ENCODE data around the gene CSTPP1.
"Not testable (repeated sequence)": the region's sequence is repeated elsewhere in the genome, so short reads cannot be mapped to it uniquely, and the experiment has no call there.

The CSTPP1 gene

DNA sequence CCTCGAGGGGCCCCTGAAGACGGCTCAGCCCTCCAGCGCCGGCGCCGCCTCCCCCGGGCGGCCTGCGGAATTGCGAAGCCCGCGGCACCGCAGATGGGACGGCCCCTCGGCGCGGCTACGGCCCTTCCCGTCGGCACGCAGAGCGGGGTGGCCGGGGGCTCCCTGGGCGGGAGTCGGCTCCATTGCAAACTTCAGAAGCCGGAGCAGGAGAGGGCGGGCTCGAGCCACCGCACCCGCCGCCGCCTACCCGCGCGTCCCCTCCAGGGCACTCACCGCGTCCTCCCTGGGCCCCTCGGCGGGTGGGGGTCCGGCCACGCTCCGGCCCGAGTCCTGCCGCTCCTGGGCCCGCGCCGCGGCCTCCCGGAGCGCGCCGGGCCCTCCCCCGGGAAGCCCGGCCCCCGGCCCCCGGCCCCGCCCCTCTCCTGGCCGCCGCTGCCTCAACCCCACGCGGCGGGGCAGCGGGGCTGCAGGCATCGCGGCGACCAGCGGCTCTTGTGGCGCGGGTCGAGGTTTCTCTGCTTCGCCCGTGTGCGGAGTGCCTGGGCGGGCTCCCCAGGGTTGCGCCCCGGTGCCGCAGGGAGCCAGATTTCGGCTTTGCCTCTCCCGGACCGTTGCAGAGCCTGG is 249.6 kb downstream of the CSTPP1 start, which contains the start of gene PACSIN3:
Gene PACSIN3 (minus strand): TSS at position 359 of the 624 bp plus-strand sequence. CDS start 3,707 bp downstream, outside the sequence.
- DNase-seq: no peak

DNA sequence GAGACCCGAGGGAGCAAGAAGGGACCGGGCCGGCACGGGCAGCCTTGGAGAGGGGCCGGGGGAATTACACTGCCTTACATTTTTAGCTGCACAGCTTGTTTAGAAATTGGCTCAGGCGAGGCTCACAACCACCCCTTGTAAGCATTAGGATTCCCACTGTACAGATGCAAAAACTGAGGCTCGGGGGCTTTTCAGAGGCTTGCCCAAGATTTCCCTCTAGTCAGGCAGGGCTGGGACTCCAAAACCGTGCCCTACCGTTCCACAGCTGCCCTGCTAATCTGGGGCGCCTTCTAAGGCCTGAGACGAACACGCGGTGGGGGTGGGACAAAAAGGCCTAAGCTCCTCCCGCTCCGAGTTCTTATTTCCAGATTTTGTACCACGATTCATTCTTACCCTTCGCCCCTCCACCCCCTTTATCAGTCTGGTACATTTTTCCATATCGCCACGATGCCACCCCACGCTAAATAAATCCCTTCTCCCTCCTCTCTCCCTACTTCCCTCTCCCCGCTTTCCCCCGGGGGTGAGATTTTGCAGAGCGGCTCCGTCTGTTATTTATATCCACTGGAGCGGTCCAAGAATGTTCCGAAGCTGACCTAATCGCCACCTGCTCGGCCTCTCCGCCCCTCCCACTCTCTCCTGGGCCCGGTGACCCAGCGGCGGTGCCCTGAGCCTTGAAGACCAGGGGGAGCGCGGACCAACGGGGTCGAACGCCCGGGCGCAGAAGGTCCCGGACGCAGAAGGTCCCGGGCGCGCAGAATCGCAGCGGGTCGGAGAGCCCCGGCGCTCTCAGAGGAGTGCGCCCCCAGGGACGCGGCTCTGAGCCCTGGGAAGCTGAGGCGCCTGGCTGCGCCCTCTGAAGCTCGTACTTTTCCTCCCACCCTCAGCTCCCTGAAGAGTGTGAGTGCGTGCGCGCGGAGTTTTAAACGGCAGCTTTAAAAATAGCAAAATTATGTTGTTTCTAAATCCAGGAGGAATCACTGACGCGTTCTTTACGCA is 250.4 kb downstream of the CSTPP1 start:
- no peak for DNase-seq

- no peak for DNase-seq
These were observed 251.2 kb downstream of the CSTPP1 start for GRCh38 chr11:47187723-47188122.

GRCh38 chr11:47188259-47188658 is 251.7 kb downstream of the CSTPP1 start:
- DNase-seq: no peak

DNA sequence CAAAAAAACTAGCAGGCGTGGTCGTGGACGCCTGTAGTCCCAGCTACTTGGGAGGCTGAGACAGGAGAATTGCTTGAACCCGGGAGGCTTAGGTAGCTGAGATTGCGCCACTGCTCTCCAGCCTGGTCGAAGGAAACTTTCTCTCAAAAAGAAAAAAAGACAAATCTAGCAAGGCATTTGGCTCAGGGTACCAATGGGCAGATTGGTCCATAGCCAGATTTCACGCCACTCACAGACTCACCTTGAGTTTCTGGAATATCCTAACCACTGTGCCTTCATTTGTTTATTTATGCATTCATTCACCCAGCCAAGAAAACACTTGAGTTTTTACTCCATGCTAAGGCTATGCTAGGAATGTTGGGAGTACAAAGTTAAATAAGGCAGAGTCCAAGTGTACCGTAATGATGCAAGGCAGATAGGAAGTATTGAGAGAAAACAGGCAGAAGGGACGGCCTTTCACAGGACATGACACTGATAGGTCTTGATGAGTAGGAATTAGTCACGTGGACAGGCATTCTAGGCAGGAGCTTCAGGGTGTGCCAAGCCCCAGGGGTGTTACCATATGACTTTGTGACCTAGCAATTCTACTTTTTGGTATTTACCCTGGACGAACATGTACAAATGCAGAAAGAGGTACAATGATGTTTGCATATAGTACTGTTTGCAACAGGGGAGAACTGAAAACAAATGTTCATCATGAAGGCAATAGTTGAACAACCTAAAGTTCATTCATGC is 252.7 kb downstream of the CSTPP1 start:
- DNase-seq: no peak

DNA sequence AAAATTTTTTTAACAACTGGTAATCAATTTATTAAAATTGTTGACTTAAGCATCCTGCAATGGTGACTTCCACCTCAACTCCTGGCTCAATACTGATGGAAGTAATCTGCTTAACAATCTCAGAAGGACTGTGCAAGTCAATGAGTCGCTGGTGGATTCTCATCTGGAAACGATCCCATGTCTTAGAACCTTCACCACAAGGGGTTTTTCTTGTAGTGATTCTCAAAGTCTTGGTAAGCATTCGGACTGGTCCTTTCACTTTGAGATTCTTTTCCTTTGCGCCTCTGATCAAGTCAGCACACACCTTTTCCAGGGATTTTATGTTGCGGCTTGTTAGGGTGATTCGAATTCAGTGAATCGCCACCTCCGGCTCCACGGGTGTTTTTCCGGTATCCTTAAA is 254.6 kb downstream of the CSTPP1 start:
- DNase-seq: not testable (repeated sequence)

DNA sequence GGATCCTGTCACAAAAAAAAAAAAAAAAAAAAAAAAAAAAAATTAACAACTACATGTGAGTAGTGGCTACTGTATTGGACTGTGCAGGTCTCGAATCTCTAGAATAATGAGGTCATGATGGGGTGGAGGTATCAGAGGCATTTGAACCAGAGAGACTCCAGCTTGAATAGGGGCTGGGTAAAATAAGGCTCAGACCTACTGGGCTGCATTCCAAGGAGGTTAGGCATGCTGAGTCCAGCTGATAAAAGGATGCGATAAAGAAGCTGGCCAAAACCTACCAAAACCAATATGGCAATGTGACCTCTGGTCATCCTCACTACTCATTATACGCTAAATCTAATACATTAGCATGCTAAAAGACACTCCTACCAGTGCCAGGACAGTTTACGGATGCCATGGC is 255.6 kb downstream of the CSTPP1 start:
- no peak for DNase-seq

DNA sequence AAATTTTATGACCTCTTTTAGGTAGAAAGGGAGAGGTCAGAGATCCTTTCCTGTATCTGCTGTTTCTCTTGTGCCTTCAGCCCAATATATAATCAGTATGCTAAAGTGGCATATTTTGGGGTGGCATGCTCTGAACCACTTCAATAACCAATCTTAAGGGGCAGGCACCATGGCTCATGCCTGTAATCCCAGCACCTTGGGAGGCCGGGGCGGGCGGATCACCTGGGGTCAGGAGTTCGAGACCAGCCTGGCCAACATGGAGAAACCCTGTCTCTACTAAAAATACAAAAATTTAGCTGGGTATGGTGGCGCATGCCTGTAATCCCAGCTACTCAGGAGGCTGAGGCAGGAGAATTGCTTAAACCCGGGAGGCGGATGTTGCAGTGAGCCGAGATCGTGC is 261.6 kb downstream of the CSTPP1 start:
- DNase-seq: not testable (repeated sequence)

- DNase-seq: no peak
These were observed 264.5 kb downstream of the CSTPP1 start for GRCh38 chr11:47201015-47201414.

DNA sequence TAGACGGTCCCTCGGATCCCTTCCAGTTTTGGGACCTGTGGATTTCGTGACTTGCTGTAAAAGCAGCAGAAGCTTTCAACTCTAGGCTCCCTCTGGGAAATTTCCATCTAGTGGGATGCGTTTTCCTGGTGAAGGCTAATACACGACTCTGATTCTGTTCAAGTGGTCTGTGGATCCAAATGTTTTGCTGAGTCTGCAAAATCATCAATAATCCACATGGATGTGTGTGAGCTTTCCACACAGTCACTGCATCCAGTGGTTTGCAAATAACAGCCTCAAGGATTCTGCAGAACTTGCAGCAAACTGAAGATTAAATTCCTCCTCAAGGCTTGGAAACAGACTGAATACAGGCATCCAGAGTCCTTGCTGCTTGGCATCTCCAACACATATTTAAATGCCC is 266.0 kb downstream of the CSTPP1 start:
- no peak for DNase-seq

DNA sequence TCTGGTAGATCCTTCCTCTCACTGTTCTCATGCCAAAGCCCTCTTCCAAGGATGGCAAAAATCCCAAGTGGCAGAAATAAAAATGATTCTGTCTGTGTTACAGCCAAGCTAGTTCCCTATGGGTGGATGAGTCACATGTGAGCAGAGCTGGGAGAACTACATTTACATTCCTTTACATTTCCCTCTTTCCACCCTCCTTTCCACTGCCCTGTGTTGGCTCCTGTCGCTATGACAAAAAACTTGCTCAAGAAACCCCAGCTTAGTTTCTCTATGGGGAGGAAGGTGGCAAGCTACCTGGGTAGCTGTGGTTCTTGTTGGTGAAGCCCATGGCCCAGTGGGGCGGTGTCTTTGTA is 268.1 kb downstream of the CSTPP1 start:
- no peak for DNase-seq

DNA sequence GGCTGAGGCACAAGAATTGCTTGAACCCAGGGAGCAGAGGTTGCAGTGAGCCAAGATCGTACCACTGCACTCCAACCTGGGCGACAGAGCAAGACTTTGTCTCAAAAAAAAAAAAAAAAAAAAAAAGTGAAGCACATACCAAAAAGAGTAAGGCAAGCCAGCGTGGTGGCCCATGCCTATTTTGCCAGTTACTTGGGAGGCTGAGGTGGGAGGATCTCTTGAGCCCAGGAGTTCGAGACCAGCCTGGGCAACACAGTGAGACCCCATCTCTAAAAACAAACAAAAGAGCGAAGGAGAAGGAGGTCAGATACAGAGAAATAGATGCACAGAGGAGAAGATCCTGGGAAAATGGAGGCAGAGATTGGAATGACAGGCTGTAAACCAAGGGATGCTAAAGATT is 270.0 kb downstream of the CSTPP1 start:
- not testable (repeated sequence) for DNase-seq

DNA sequence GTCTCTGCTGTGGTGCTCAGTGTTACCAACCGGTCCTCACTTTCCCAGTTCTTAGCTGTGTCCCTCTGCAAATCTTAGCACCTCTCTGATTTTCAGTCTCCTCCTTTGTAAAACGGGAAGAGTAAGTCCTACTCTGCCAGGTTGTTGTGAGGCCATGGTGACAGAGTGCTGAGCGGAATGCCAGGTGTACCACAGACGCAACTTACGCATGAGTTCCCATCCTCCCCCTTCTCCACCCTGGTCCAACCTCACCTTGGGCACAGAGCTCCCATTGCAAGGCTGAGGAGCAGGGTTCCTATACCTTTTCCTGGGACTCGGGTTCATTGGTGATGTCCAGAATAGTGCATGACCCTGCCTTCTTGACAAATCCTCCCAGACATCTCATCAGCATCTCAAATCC is 270.9 kb downstream of the CSTPP1 start:
- DNase-seq: no peak

DNA sequence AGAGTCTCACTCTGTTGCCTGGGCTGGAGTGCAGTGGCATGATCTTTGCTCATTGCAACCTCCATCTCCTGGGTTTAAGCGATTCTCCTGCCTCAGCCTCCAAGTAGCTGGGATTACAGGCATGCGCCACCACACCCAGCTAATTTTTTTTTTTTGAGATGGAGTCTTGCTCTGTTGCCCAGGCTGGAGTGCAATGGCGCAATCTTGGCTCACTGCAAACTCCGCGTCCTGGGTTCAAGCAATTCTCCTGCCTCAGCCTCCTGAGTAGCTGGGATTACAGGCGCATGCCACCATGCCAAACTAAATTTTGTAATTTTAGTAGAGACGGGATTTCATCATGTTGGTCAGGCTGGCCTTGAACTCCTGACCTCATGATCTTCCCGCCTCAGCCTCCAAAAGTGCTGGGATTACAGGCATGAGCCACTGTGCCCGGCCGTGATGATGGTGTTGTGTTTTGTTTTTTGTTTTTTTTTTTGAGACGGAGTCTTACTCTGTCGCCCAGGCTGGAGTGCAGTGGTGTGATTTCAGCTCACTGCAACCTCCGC is 271.5 kb downstream of the CSTPP1 start:
- not testable (repeated sequence) for DNase-seq

GRCh38 chr11:47208628-47209027 is 272.1 kb downstream of the CSTPP1 start:
- DNase-seq: no peak

All from amniotic stem cell (primary cell).